CD1c-positive myeloid dendritic cell (primary cell): ENCODE measurements around the gene OR56A3.
"Not testable (repeated sequence)": the region's sequence is repeated elsewhere in the genome, so short reads cannot be mapped to it uniquely, and the experiment has no call there.

ENCODE experiments used
- DNase-seq: peaks from one replicate; pipeline ENCODE4 v3.0.0-alpha.2; 2016; ENCODE audit errors: extremely low spot score

Gene OR56A3

GRCh38 chr11:5941951-5942350 is at the start of gene OR56A3:
Gene OR56A3 (plus strand): TSS chr11:5942251. CDS start chr11:5947347, 5,096 bp downstream.
- no peak for DNase-seq

DNA sequence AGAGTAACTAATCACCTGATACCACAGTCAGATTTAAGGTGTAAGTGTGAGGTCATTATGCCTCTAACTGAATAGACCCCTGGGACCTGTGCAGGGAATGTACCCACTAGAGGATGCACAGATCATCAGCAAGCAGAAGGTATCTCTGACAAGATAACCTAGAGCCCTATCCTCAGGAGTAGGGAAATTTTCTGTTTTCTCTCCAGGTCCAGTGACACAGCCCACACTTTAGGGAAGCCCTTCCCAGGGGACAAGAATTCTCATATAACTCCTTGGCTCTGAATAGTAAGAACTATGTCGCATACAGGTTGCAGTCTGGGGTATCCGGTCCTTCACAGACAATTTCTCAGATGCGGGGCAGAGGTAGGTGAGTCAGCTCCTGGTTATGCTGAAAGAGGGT is 49.1 kb upstream of the OR56A3 start, which contains the start of gene OR52E5:
TSS of gene OR52E5 (plus strand) at position 301 of the 400 bp plus-strand sequence. CDS start 7,569 bp downstream, outside the sequence.
- DNase-seq = no peak

DNA sequence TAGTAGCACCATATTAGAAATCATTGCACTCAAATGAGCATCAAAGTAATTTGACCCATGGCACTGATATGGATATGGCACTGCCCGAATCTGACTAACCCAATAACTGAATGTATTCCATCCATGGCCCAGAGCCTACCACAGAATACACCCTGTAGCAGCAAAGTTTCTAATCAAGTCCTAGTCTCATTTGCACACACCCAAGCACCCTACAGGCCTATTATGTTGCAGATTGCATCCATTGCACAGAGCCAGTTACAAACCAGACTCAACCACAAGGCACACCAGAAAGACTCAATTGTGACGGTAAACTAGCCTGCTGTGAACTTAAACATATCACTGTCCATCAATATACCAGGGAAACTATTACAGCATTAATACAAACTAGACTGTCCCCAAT is 42.5 kb upstream of the OR56A3 start:
- DNase-seq = no peak

- no peak for DNase-seq
These were observed 31.5 kb upstream of the OR56A3 start for GRCh38 chr11:5910540-5910939.

- DNase-seq = no peak
These were observed 19.2 kb upstream of the OR56A3 start for GRCh38 chr11:5922749-5923426.

- DNase-seq = no peak
These were observed 18.6 kb upstream of the OR56A3 start for GRCh38 chr11:5923427-5923776.

DNA sequence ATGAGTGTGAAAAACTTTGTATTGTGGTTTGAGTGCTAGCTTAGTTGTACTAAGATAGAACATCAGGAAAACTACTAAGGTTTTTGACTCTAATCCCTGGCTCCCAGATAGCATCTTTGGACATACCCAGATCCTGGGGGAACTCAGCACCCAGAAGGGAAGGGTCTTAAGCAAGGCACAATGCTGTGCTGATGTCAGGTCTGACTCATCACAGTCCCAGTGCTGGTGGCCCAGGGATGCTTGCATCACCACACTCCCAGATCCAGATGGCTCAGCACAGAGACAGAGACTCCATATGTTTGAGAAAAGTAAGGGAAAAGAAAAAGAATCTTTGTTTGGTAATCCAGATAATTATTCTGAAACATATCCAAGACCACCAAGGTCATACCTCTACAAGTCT is 18.3 kb upstream of the OR56A3 start:
- no peak for DNase-seq

DNA sequence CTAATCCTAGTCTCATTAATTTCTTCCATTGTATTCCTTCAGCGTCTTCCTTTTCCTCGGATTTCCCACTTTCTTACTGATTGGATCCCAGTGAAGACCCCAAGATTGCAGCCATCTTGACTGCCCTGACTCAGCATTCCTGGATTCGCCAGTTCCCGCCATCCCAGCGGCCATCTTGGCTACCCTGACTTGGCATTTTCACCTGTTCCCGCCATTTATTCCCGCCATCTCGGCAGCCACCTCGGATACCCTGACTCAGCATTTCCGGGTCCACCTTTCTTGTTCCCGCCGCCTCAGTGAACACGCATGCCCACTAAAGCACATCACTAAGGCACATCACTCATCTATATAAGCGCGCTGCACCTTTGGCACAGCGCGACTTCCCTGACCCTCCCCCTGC is 13.8 kb upstream of the OR56A3 start:
- DNase-seq = no peak

DNA sequence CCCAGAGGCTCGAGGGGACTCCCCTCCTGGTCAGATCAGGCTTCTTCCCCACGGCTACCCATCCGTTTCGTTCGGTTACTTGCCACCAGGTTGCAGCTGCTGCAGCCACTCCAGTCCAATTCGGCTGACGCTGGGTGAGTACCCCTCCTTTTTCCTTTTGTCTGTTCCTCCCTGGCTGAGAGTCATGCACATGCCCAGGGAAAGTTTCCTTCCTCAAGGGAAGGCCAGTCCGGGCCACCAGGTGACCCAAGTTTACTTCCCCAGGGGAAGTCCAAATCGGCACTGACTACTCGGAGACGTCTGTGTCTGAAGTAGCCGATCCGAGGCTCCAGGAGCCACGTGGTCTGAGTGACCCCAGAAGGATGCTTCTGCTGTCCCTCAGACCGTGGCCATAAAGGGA is 13.2 kb upstream of the OR56A3 start:
- no peak for DNase-seq

DNA sequence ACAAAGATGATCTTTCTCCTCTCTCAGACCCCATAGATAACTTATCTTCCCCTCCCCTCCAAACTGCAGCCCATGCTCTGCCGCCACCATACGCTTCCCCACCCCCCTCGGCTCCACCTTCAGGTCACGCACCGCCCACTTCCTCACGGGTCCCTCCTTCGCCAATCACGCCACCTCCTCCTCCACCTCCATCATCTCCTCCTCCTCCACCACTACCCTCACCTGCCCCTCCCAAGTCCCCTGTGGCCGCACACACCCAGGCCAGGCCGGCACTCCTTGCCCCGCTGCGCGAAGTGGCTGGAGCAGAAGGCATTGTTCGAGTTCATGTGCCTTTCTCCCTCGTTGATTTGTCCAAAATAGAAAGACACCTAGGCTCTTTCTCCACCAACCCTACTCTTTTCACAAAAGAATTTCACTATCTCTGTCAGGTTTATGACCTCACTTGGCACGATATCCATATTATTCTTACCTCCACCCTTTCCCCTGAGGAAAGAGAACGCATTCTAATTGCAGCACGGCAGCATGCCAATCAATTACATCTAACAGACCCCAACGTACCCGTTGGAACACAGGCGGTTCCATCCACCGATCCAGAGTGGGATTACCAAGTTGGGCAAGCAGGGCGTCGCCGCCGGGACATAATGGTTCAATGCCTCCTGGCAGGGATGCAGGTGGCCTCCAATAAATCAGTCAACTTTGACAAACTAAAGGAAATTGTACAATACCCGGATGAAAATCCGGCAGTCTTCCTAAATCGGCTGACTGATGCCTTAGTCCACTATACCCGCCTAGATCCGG is 12.3 kb upstream of the OR56A3 start:
- DNase-seq = no peak

GRCh38 chr11:5930614-5931013 is 11.4 kb upstream of the OR56A3 start:
- DNase-seq = no peak

- no peak for DNase-seq
These were observed 11.0 kb upstream of the OR56A3 start for GRCh38 chr11:5931061-5931460.

GRCh38 chr11:5932671-5933070 is 9.4 kb upstream of the OR56A3 start:
- no peak for DNase-seq

- DNase-seq = no peak
These were observed 8.9 kb upstream of the OR56A3 start for GRCh38 chr11:5933116-5933515.

DNA sequence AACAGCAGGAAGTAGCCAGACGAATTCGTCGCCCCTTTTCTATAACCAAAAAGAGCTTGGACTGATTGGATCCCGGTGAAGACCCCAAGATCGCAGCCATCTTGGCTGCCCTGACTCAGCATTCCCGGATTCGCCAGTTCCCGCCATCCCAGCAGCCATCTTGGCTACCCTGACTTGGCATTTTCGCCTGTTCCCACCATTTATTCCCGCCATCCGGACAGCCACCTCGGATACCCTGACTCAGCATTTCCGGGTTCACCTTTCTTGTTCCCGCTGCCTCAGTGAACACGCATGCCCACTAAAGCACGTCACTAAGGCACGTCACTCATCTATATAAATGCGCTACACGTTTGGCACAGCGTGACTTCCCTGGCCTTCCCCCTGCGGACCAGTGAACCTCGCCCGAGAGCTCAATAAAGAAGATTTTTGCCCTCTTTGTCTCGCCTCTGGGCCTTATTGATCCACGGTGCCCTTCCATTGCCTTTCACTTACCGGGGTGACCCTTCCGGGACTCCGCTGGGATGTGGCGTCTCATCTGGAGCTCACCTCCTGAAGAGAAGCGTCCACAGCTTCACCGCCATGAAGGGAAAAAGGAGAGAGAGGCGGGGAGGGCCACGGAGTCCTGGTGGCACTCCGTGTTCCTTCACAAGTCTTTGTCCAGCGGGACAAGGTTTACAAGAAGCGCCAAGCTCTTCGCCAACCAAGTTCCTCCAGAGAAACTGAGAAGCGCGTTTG is 4.0 kb upstream of the OR56A3 start:
- no peak for DNase-seq

DNA sequence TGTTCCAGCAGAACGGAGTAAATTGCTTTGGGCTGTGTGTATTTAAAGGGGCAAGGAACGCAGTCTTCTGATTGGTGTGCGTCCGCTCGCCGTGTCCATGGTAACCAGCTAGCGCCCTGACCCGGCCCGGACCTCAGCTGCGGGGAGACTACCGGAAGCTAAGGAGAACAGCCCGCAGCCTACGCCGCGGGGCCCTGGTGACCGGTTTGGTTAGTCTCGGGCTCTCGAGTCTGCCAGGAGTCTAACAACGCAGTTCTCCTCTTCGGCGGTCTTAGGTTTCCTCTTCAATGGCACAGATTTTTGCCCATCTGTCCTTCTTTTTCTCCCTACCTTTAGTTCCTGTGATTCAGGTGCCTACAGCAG is 3.5 kb upstream of the OR56A3 start:
- no peak for DNase-seq

- no peak for DNase-seq
These were observed 1.3 kb upstream of the OR56A3 start for GRCh38 chr11:5940748-5941147.

GRCh38 chr11:5955586-5955985 is 13.5 kb downstream of the OR56A3 start:
- DNase-seq = no peak

DNA sequence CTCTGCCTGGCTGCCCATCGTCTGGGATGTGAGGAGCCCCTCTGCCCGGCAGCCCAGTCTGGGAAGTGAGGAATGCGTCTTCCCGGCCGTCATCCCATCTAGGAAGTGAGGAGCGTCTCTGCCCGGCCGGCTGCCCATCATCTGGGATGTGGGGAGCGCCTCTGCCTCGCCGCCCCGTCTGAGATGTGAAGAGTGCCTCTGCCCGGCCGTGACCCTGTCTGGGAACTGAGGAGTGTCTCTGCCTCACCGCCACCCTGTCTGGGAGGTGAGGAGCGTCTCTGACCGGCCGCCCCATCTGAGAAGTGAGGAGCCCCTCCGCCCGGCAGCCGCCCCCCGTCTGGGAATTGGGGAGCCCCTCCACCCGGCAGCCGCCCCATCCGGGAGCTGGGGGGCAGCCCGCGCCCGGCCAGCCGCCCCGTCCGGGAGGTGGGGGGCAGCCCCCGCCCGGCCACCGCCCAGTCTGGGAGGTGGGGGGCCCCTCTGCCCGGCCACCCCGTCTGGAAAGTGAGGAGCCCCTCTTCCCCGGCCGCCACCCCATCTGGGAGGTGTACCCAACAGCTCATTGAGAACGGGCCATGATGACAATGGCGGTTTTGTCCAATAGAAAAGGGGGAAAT is 18.8 kb downstream of the OR56A3 start:
- DNase-seq = not testable (repeated sequence)

DNA sequence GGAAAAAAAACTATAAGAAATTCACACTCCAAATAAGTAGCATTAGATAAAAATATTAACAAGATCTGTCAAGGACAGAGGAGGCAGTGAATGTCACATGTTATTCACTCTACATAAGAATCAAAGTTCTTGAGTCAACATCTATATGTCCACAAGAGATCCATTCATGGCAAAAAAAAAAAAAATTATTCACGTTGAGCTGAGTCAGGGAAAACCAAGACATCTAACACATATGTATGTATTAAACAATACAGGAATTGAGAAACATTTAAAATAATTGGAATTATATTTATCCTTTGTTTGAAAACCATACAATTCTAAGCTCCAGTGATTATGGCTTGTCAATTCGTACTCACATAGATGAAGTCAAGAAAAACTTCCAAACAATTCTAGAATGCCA is 24.9 kb downstream of the OR56A3 start:
- no peak for DNase-seq

DNA sequence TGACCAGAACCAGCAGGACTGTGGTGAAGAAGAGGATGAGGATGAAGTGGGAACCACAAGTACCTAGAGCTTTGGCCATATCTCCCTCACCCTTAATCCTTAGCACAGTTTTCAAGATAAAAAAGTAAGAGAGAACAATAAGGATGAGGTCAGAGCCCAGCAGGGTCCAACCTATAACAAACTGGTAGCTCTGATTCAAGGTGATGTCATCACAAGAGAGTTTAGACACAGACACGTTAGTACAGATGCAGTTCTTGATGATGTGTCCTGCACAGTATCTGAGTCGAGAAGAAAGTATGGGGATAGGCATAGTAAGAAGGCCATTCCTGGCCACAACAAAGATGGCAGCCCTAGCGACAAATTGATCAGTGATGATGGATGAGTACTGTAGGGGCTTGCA is 25.7 kb downstream of the OR56A3 start:
- DNase-seq = no peak

GRCh38 chr11:5968394-5968793 is 26.3 kb downstream of the OR56A3 start, which contains the start of gene OR56A5:
Gene OR56A5 (minus strand): TSS chr11:5968494. CDS start chr11:5968494, 0 bp downstream.
- no peak for DNase-seq
